ENCODE results near the gene AMH. TPM values are rescaled to one million over a fixed set of nuclear protein-coding genes. Genes with fewer than 3 reads are reported as not detected.

The AMH gene
- total and polyA plus RNA-seq, 4 donors = 0.73 to 3.5 (median 1.8) TPM

DNA sequence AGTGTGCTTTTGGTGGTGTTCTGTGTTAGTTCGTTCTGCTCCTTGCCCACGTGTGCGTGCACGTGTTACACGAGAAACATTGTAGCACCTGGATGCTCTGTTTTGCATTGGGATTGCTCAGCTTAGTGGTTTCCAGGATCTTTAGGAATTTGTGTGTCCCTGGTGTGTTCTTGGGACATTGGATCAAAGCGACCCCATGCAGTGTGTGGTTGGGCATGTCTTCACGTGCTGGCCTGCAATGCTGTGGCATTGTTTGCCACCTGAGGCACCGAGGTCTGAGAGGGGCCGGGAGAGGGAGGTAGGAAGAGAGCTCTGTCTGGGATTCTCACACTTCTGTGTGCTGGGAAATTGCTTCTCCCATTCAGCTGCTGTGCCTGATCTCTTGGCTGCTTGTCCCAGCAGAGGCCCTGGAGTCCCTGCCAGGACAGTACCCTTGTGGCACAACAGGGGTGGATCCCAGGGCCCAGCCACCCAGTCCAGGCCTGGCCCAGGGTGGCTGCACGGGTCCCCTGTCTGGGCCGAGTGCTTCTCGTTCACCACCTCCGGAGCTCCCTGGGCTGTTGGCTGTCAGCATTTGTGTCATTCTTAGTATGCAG, 24.3 kb upstream of the AMH start:
- ATAC-seq (ENCODE audit: insufficient read depth, low FRiP score) (no peak), DNase-seq (no peak)
- Histone ChIP-seq H3K9ac (ENCODE audit: insufficient read depth in 1 of 2, low read length in 2 of 2) (no peak overlapping the region), H3K27ac (ENCODE audit: low read depth in 1 of 2, low read length in 1 of 2) (no peak overlapping the region), H3K9me3 (ENCODE audit: control insufficient read depth in 4 of 4, insufficient read depth in 3 of 4, low read length in 3 of 4) (no peaks in the 10 kb centered on the region), H3K4me1 (ENCODE audit: control insufficient read depth in 5 of 5, insufficient read depth in 5 of 5, low read length in 5 of 5) (peaks cover 0 to 3% (median 0%) of the 10 kb centered on the region in 5 donors), H3K27me3 (ENCODE audit: control insufficient read depth in 3 of 3, insufficient read depth in 3 of 3, low read length in 2 of 3) (no peaks in the 10 kb centered on the region), H3K4me3 (no peak overlapping the region), H3K36me3 (ENCODE audit: control insufficient read depth in 4 of 4, insufficient read depth in 4 of 4, low read length in 4 of 4) (peaks cover 10 to 87% (median 15%) of the 10 kb centered on the region in 4 donors)
- TF ChIP-seq, protein P1, sequence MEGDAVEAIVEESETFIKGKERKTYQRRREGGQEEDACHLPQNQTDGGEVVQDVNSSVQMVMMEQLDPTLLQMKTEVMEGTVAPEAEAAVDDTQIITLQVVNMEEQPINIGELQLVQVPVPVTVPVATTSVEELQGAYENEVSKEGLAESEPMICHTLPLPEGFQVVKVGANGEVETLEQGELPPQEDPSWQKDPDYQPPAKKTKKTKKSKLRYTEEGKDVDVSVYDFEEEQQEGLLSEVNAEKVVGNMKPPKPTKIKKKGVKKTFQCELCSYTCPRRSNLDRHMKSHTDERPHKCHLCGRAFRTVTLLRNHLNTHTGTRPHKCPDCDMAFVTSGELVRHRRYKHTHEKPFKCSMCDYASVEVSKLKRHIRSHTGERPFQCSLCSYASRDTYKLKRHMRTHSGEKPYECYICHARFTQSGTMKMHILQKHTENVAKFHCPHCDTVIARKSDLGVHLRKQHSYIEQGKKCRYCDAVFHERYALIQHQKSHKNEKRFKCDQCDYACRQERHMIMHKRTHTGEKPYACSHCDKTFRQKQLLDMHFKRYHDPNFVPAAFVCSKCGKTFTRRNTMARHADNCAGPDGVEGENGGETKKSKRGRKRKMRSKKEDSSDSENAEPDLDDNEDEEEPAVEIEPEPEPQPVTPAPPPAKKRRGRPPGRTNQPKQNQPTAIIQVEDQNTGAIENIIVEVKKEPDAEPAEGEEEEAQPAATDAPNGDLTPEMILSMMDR (IDR thresholded peaks at IDR 0.05; ENCODE audit: control extremely low read depth, extremely low read depth) = no peak
- WGBS, 2 donors = 92 to 94% methylated on average over 13 of the region's 13 CpGs

DNA sequence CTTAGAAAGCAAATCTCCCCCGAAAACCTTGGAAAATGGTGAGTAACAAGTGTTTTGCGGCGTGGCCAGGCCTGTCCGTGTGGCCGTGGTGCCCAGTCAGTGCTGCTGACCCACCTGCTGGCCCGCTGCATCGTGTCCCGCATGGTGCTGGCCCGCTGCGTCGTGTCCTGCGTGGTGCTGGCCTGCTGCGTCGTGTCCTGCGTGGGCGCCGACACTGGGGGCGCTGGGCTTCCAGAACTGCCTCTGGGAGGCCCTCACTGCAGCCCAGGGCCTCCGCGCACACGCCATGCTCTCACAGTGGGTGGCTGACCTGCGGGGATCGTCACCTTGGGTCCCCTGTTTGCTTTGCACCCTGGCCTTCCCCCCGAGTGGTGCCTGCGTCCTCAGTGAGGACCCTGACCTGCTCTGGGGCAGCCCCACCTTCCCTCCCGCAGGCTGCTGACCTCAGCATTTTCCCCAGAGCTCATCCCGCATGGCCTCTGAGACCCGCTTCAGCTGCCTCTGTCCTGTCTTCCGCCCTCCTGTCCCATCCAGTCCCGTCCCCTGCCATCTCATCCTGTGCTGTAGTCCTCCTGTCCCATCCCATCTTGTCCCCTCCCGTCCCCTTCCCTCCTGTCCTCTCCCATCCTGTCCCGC, 23.6 kb upstream of the AMH start:
- Histone ChIP-seq H3K27me3 (ENCODE audit: control insufficient read depth in 3 of 3, insufficient read depth in 3 of 3, low read length in 2 of 3) (no peaks in the 10 kb centered on the region), H3K4me3 (no peak overlapping the region), H3K27ac (ENCODE audit: low read depth in 1 of 2, low read length in 1 of 2) (no peak overlapping the region), H3K36me3 (ENCODE audit: control insufficient read depth in 4 of 4, insufficient read depth in 4 of 4, low read length in 4 of 4) (peaks cover 8 to 86% (median 17%) of the 10 kb centered on the region in 4 donors), H3K9me3 (ENCODE audit: control insufficient read depth in 4 of 4, insufficient read depth in 3 of 4, low read length in 3 of 4) (no peaks in the 10 kb centered on the region), H3K4me1 (ENCODE audit: control insufficient read depth in 5 of 5, insufficient read depth in 5 of 5, low read length in 5 of 5) (peaks cover 0 to 3% (median 0%) of the 10 kb centered on the region in 5 donors), H3K9ac (ENCODE audit: insufficient read depth in 1 of 2, low read length in 2 of 2) (no peak overlapping the region)
- DNase-seq = no peak
- TF ChIP-seq, protein P1 (IDR thresholded peaks at IDR 0.05; ENCODE audit: control extremely low read depth, extremely low read depth) = no peak
- 96 to 98% methylated on average over 32 of the region's 32 CpGs for WGBS, 2 donors
- ATAC-seq (ENCODE audit: insufficient read depth, low FRiP score) = no peak

DNA sequence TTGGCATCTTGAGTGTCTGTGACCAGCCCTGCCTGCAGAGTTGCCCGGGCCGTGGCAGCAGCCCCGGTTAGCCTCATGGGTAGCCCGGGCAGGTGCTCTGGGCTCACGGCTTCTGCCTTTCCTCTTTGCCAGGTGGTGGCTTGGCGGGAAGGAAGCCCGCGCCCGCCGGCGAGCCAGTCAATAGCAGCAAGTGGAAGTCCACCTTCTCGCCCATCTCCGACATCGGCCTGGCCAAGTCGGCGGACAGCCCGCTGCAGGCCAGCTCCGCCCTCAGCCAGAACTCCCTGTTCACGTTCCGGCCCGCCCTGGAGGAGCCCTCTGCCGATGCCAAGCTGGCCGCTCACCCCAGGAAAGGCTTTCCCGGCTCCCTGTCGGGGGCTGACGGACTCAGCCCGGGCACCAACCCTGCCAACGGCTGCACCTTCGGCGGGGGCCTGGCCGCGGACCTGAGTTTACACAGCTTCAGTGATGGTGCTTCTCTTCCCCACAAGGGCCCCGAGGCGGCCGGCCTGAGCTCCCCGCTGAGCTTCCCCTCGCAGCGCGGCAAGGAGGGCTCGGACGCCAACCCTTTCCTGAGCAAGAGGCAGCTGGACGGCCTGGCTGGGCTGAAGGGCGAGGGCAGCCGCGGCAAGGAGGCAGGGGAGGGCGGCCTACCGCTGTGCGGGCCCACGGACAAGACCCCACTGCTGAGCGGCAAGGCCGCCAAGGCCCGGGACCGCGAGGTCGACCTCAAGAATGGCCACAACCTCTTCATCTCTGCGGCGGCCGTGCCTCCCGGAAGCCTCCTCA, 22.9 kb upstream of the AMH start:
- peaks cover 9 to 88% (median 17%) of the 10 kb centered on the region in 4 donors for H3K36me3 ChIP-seq (ENCODE audit: control insufficient read depth in 4 of 4, insufficient read depth in 4 of 4, low read length in 4 of 4)
- H3K4me1 ChIP-seq (ENCODE audit: control insufficient read depth in 5 of 5, insufficient read depth in 5 of 5, low read length in 5 of 5) = peaks cover 0 to under 1% (median 0%) of the 10 kb centered on the region in 5 donors
- H3K9ac ChIP-seq (ENCODE audit: insufficient read depth in 1 of 2, low read length in 2 of 2) = no peak overlapping the region
- ATAC-seq (ENCODE audit: insufficient read depth, low FRiP score) (no peak), DNase-seq (no peak)
- no peak overlapping the region for H3K4me3 ChIP-seq
- H3K9me3 ChIP-seq (ENCODE audit: control insufficient read depth in 4 of 4, insufficient read depth in 3 of 4, low read length in 3 of 4) = no peaks in the 10 kb centered on the region
- WGBS, 2 donors = 95 to 96% methylated on average over 52 to 59 of the region's 59 CpGs
- no peak overlapping the region for H3K27ac ChIP-seq (ENCODE audit: low read depth in 1 of 2, low read length in 1 of 2)
- no peaks in the 10 kb centered on the region for H3K27me3 ChIP-seq (ENCODE audit: control insufficient read depth in 3 of 3, insufficient read depth in 3 of 3, low read length in 2 of 3)
- TF ChIP-seq, protein P1 (IDR thresholded peaks at IDR 0.05; ENCODE audit: control extremely low read depth, extremely low read depth) = no peak

Measured in lung (tissue), 12 donors.